Measurements from ENCODE around the gene PTH1R. TPM values are rescaled to one million over a fixed set of nuclear protein-coding genes. Genes with fewer than 3 reads are reported as not detected.

Gene PTH1R
- total RNA-seq, 1 experiment from 2014 or later, result 0.32 TPM

DNA sequence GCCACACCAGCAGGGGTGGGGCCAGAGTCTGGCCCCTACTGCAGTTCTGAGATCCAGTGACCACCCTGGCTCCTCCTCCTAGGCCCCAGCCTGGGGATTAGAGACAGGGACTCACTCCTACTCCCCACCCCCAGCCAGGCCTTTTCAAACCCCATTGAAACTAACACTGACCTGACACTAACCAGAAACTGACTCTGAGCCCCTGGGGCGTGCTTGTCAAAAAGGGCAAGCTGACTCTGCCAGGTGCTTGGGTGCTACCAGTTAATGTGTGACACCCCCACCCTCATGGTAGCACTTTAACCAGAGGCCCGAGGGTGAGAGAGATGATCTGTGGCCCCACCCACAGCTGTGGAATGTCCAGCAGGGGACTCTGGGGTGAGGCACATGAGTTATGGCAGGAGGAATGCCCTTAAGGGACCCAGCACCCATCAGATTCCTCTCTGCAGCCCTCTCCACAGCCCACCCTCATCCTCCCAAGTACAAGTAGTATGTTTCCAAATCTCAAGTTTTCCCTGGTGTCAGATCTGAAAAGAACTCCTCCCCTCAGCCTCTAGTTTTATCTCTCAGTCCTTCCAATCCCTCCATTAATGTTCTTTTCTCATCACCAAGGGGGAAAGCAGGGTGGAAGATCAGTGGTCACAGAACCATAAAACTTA is 1.4 kb downstream of the PTH1R start:
- TF ChIP-seq EZH2phosphoT487 (IDR thresholded peaks at IDR 0.05; ENCODE audit: borderline replicate concordance), result no peak
- no peak for TF ChIP-seq CTCF (IDR thresholded peaks at IDR 0.05 in 2 of 3, conservative IDR thresholded peaks at IDR 0.05 in 1 of 3; ENCODE audit: borderline replicate concordance in 1 of 3, insufficient read depth in 1 of 3, low read depth in 2 of 3, low read length in 2 of 3)
- no peak for TF ChIP-seq EGR1 (IDR thresholded peaks at IDR 0.05; ENCODE audit: low read depth)
- no peak for TF ChIP-seq RAD21 (IDR thresholded peaks at IDR 0.05; ENCODE audit: low read depth)
- no peak for TF ChIP-seq EZH2 (IDR thresholded peaks at IDR 0.05)
- TF ChIP-seq ZFX (IDR thresholded peaks at IDR 0.05), result no peak
- no peak for TF ChIP-seq SP1 (IDR thresholded peaks at IDR 0.05; ENCODE audit: low read depth)
- no peak for TF ChIP-seq YY1 (IDR thresholded peaks at IDR 0.05; ENCODE audit: extremely low read depth, insufficient replicate concordance, low read depth, low read length)
- intact Hi-C loops (cut with micrococcal nuclease), result no loop called here
- BruUV-seq (replicated peaks), result no TSS peak
- Histone ChIP-seq H4K20me1 (ENCODE audit: insufficient read depth) (no peaks in the 10 kb centered on the region), H3K9ac (ENCODE audit: low read length) (peak overlapping the region; percentile 22), H2AFZ (ENCODE audit: low read depth, low read length, poor library complexity, severe bottlenecking) (peak overlapping the region; percentile 91), H3K9me3 (ENCODE audit: control insufficient read depth in 1 of 2, insufficient read depth in 1 of 2, low read depth in 1 of 2, low read length in 2 of 2) (no peaks in the 10 kb centered on the region), H3K4me2 (ENCODE audit: low read length) (peak overlapping the region; percentile 57), H3K36me3 (ENCODE audit: control insufficient read depth in 1 of 2, insufficient read depth in 2 of 2, low read length in 2 of 2) (no peaks in the 10 kb centered on the region), H3K79me2 (ENCODE audit: insufficient read depth, low read length) (no peaks in the 10 kb centered on the region), H3K4me3 (replicated peaks in 1 of 2; ENCODE audit: low read depth in 1 of 2, low read length in 2 of 2) (no peak overlapping the region), H3K27ac (ENCODE audit: low read depth, low read length) (no peak overlapping the region), H3K4me1 (ENCODE audit: control insufficient read depth in 1 of 2, insufficient read depth in 2 of 2, low read length in 2 of 2) (peaks cover 9 to 13% of the 10 kb centered on the region in 2 experiments), H3K27me3 (ENCODE audit: insufficient read depth, low read length) (no peaks in the 10 kb centered on the region), H3K9me2 (ENCODE audit: insufficient read depth) (no peaks in the 10 kb centered on the region)
- ChIA-PET CTCF (no interaction called here), POLR2A (no interaction called here), RAD21 (ENCODE audit: low non-redundant PET in 1 of 2, low total read pairs in 2 of 2, uncharacterized antibody in 2 of 2, unreplicated experiment in 2 of 2) (no interaction called here)
- DNase-seq (ENCODE audit: low read depth, low spot score), result no peak
- ATAC-seq, result peak; percentile 85

Data from HCT116 (cell line).